ENCODE measurements around the gene RGL1.

DNA sequence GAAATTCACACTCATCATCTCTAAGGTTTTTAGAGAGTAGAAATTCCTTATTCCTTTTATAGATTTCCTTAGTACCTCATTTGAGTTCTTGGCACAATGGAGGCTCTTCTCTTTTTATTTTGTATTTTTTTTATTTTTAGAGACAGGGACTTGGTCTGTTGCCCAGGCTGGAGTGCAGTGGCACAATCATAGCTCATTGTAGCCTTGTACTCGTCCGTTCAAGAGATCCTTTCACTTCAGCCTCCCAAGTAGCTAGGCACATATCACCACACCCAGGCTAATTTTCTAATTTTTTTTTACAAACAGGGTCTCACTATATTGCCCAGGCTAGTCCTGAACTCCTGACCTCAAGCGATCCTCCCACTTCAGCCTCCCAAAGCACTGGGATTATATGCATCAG lies 29.6 kb downstream of the RGL1 start:
- TF ChIP-seq POLR2A (IDR thresholded peaks at IDR 0.05), result no peak
- TF ChIP-seq, protein P1, sequence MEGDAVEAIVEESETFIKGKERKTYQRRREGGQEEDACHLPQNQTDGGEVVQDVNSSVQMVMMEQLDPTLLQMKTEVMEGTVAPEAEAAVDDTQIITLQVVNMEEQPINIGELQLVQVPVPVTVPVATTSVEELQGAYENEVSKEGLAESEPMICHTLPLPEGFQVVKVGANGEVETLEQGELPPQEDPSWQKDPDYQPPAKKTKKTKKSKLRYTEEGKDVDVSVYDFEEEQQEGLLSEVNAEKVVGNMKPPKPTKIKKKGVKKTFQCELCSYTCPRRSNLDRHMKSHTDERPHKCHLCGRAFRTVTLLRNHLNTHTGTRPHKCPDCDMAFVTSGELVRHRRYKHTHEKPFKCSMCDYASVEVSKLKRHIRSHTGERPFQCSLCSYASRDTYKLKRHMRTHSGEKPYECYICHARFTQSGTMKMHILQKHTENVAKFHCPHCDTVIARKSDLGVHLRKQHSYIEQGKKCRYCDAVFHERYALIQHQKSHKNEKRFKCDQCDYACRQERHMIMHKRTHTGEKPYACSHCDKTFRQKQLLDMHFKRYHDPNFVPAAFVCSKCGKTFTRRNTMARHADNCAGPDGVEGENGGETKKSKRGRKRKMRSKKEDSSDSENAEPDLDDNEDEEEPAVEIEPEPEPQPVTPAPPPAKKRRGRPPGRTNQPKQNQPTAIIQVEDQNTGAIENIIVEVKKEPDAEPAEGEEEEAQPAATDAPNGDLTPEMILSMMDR (IDR thresholded peaks at IDR 0.05), result no peak
